Activated T-cell treated with anti-CD3 and anti-CD28 coated beads for 24 hours (primary cell): ENCODE data around the gene NMUR1.
A peak's percentile ranks its signal among the peaks of the same experiment; 100 is the strongest.
"Not testable (repeated sequence)": the region's sequence is repeated elsewhere in the genome, so short reads cannot be mapped to it uniquely, and the experiment has no call there.

Source experiments
- DNase-seq: peaks from one replicate; pipeline ENCODE4 v3.0.0-alpha.2; 2020; ENCODE audit warnings: low read depth

The NMUR1 gene

GRCh38 chr2:231530099-231531011, at the start of gene NMUR1:
NMUR1 (minus strand) TSS chr2:231530445; CDS start chr2:231530361, 84 bp downstream.
- DNase-seq, result peak; percentile 60

GRCh38 chr2:231579560-231579959, 49.3 kb upstream of the NMUR1 start:
- DNase-seq, result no peak

- DNase-seq, result not testable (repeated sequence)
Observed at GRCh38 chr2:231578655-231579054, 48.4 kb upstream of the NMUR1 start.

GRCh38 chr2:231576465-231576864, 46.2 kb upstream of the NMUR1 start:
- no peak for DNase-seq

GRCh38 chr2:231575612-231576256, 45.5 kb upstream of the NMUR1 start:
- no peak for DNase-seq

GRCh38 chr2:231573698-231574421, 43.6 kb upstream of the NMUR1 start:
- DNase-seq, result no peak

GRCh38 chr2:231573096-231573495, 42.9 kb upstream of the NMUR1 start:
- no peak for DNase-seq

- DNase-seq, result no peak
Observed at GRCh38 chr2:231571661-231572191, 41.5 kb upstream of the NMUR1 start.

- not testable (repeated sequence) for DNase-seq
Observed at GRCh38 chr2:231570915-231571314, 40.7 kb upstream of the NMUR1 start.

- no peak for DNase-seq
Observed at GRCh38 chr2:231568785-231569435, 38.7 kb upstream of the NMUR1 start.

- no peak for DNase-seq
Observed at GRCh38 chr2:231568098-231568784, 38.0 kb upstream of the NMUR1 start.

- DNase-seq, result no peak
Observed at GRCh38 chr2:231567159-231567558, 36.9 kb upstream of the NMUR1 start.

GRCh38 chr2:231565887-231566594, 35.8 kb upstream of the NMUR1 start:
- no peak for DNase-seq

- peak; percentile 19 for DNase-seq
Observed at GRCh38 chr2:231563378-231563961, 33.2 kb upstream of the NMUR1 start.

- peak; percentile 46 for DNase-seq
Observed at GRCh38 chr2:231557571-231558217, 27.4 kb upstream of the NMUR1 start.

- no peak for DNase-seq
Observed at GRCh38 chr2:231556981-231557380, 26.7 kb upstream of the NMUR1 start.

- not testable (repeated sequence) for DNase-seq
Observed at GRCh38 chr2:231556496-231556895, 26.3 kb upstream of the NMUR1 start.

- DNase-seq, result no peak
Observed at GRCh38 chr2:231554748-231555545, 24.7 kb upstream of the NMUR1 start.

- no peak for DNase-seq
Observed at GRCh38 chr2:231554327-231554726, 24.1 kb upstream of the NMUR1 start.
